Activated CD4-positive, alpha-beta memory T cell treated with anti-CD3 and anti-CD28 coated beads for 36 hours (primary cell): ENCODE results near the gene KRTAP19-6. TPM values are rescaled to one million over a fixed set of nuclear protein-coding genes. Genes with fewer than 3 reads are reported as not detected.
"Not testable (repeated sequence)": the region's sequence is repeated elsewhere in the genome, so short reads cannot be mapped to it uniquely, and the experiment has no call there.

Source experiments
- CTCF ChIA-PET: fragments of 350-600 bp; sonication (Branson Sonifier 250); formaldehyde crosslinking; loops from one replicate; lab custom pipeline; 2021; ENCODE audit warnings: antibody characterized with exemption, inconsistent platforms; lab: Charles Lee
- POLR2A ChIA-PET: fragments of 350-600 bp; sonication (Branson Sonifier 250); formaldehyde crosslinking; loops from one replicate; lab custom pipeline; 2021; ENCODE audit warnings: antibody characterized with exemption; lab: Charles Lee
- DNase-seq: peaks from one replicate; pipeline ENCODE4 v3.0.0-alpha.2; 2020
- H3K27ac Mint-ChIP-seq: one replicate; pipeline ENCODE4 v1.8.0; 2021; ENCODE audit warnings: mixed read lengths
- H3K27me3 Mint-ChIP-seq: one replicate; pipeline ENCODE4 v1.8.0; 2021; ENCODE audit warnings: mixed read lengths
- H3K36me3 Mint-ChIP-seq: one replicate; pipeline ENCODE4 v1.8.0; 2021; ENCODE audit warnings: mixed read lengths
- H3K4me1 Mint-ChIP-seq: one replicate; pipeline ENCODE4 v1.8.0; 2021; ENCODE audit warnings: low read depth, mixed read lengths
- H3K4me3 Mint-ChIP-seq: one replicate; pipeline ENCODE4 v1.8.0; 2021; ENCODE audit warnings: mild to moderate bottlenecking, mixed read lengths
- H3K9me3 Mint-ChIP-seq: one replicate; pipeline ENCODE4 v1.8.0; 2021; ENCODE audit warnings: mixed read lengths
- intact Hi-C: fragments of 100-400 bp; cut with micrococcal nuclease; formaldehyde crosslinking; loops from one replicate; pipeline ENCODE4 v1.15.1; 2023
- total RNA-seq, 2 experiments: library from RNA; stranded (reverse); gene quantifications; one replicate each; pipeline ENCODE4 v1.2.3, GENCODE V29; 2021

KRTAP19-6 gene
- total RNA-seq, 2 experiments from 2014 or later = not detected

GRCh38 chr21:30518876-30519275 lies 22.8 kb downstream of the KRTAP19-6 start:
- no peak overlapping the region for H3K27ac Mint-ChIP-seq
- no peaks in the 10 kb centered on the region for H3K27me3 Mint-ChIP-seq
- CTCF ChIA-PET = no interaction called here
- H3K36me3 Mint-ChIP-seq = no peaks in the 10 kb centered on the region
- no peak for DNase-seq
- no peak overlapping the region for H3K4me3 Mint-ChIP-seq
- H3K9me3 Mint-ChIP-seq = peaks cover 4% of the 10 kb centered on the region
- POLR2A ChIA-PET = no interaction called here
- no peaks in the 10 kb centered on the region for H3K4me1 Mint-ChIP-seq
- intact Hi-C loops = no loop called here

GRCh38 chr21:30515681-30516080 lies 26.0 kb downstream of the KRTAP19-6 start:
- no peaks in the 10 kb centered on the region for H3K9me3 Mint-ChIP-seq
- H3K27me3 Mint-ChIP-seq = no peaks in the 10 kb centered on the region
- H3K4me3 Mint-ChIP-seq = no peak overlapping the region
- H3K4me1 Mint-ChIP-seq = no peaks in the 10 kb centered on the region
- ChIA-PET CTCF (no interaction called here), POLR2A (no interaction called here)
- intact Hi-C loops = no loop called here
- no peak for DNase-seq
- no peaks in the 10 kb centered on the region for H3K36me3 Mint-ChIP-seq
- H3K27ac Mint-ChIP-seq = no peak overlapping the region

- POLR2A ChIA-PET, H3K27ac Mint-ChIP-seq: not testable (repeated sequence)
Measured at GRCh38 chr21:30505621-30506205, 36.0 kb downstream of the KRTAP19-6 start.

GRCh38 chr21:30502041-30502440 lies 39.6 kb downstream of the KRTAP19-6 start, which contains the start of gene KRTAP19-5:
Gene KRTAP19-5 (minus strand): TSS chr21:30502141. CDS start chr21:30502090, 51 bp downstream.
- no peaks in the 10 kb centered on the region for H3K9me3 Mint-ChIP-seq
- peaks cover 3% of the 10 kb centered on the region for H3K27me3 Mint-ChIP-seq
- H3K4me3 Mint-ChIP-seq = no peak within 1 kb of the TSS
- POLR2A ChIA-PET = no interaction called here
- CTCF ChIA-PET = no interaction called here
- intact Hi-C loops = no loop called here
- no peaks in the 10 kb centered on the region for H3K36me3 Mint-ChIP-seq
- DNase-seq = no peak
- H3K4me1 Mint-ChIP-seq = no peaks in the 10 kb centered on the region
- H3K27ac Mint-ChIP-seq = no peak within 1 kb of the TSS

More at GRCh38 chr21:30505621-30506205, 36.0 kb downstream of the KRTAP19-6 start:
- peak; percentile 13 for DNase-seq
- not testable (repeated sequence) for H3K4me1 Mint-ChIP-seq, H3K27me3 Mint-ChIP-seq, H3K4me3 Mint-ChIP-seq, H3K36me3 Mint-ChIP-seq, H3K9me3 Mint-ChIP-seq
- intact Hi-C loops = loop anchor here (1.0 kb wide), 2 partner anchors 229 to 581 kb away; no protein-coding TSS in a partner anchor
- CTCF ChIA-PET = interaction anchor here (0.9 to 2.0 kb wide), 8 partner anchors 12 to 582 kb away, joined by 3 to 7 read pairs (median 3); partner anchors contain the start of gene KRTAP19-3

- no peak for DNase-seq
- Mint-ChIP-seq H3K4me1 (no peaks in the 10 kb centered on the region), H3K27me3 (peaks cover 2% of the 10 kb centered on the region), H3K27ac (no peak within 1 kb of the TSS), H3K4me3 (no peak within 1 kb of the TSS), H3K9me3 (no peaks in the 10 kb centered on the region), H3K36me3 (no peaks in the 10 kb centered on the region)
- ChIA-PET POLR2A (no interaction called here), CTCF (no interaction called here)
- intact Hi-C loops = no loop called here
Measured at GRCh38 chr21:30497065-30497464, 44.6 kb downstream of the KRTAP19-6 start, which contains the start of gene KRTAP19-4. Gene KRTAP19-4 (minus strand): TSS chr21:30497165. CDS start chr21:30497110, 55 bp downstream.

- no peak for DNase-seq
- Mint-ChIP-seq H3K27me3 (no peaks in the 10 kb centered on the region), H3K4me3 (no peak within 1 kb of the TSS), H3K27ac (no peak within 1 kb of the TSS), H3K9me3 (peaks cover 2% of the 10 kb centered on the region), H3K4me1 (no peaks in the 10 kb centered on the region), H3K36me3 (no peaks in the 10 kb centered on the region)
- CTCF ChIA-PET = interaction anchor here (1.1 kb wide), 1 partner anchor 13 kb away, joined by 3 read pairs; no protein-coding TSS in a partner anchor
- intact Hi-C loops = no loop called here
- POLR2A ChIA-PET = no interaction called here
Measured at GRCh38 chr21:30491963-30492428, 49.7 kb downstream of the KRTAP19-6 start, which contains the start of gene KRTAP19-3. Gene KRTAP19-3 (minus strand): TSS chr21:30492013. CDS start chr21:30491957, 56 bp downstream.

Other genes starting within 250 kb of the KRTAP19-6 start
- not detected for gene KRTAP26-1, start 221.5 kb downstream of the KRTAP19-6 start, total RNA-seq
- gene KRTAP27-1, start 204.2 kb downstream of the KRTAP19-6 start, total RNA-seq = not detected
- gene KRTAP23-1, start 193.3 kb downstream of the KRTAP19-6 start, total RNA-seq = not detected
- gene KRTAP13-2, start 169.6 kb downstream of the KRTAP19-6 start, total RNA-seq = not detected
- not detected for gene KRTAP13-1, start 145.8 kb downstream of the KRTAP19-6 start, total RNA-seq
- not detected for gene KRTAP13-3, start 115.9 kb downstream of the KRTAP19-6 start, total RNA-seq
- gene KRTAP13-4, start 111.6 kb downstream of the KRTAP19-6 start, total RNA-seq = not detected
- gene KRTAP15-1, start 101.6 kb downstream of the KRTAP19-6 start, total RNA-seq = not detected
- gene KRTAP19-1, start 61.5 kb downstream of the KRTAP19-6 start, total RNA-seq = not detected
- not detected for gene KRTAP19-2, start 54.4 kb downstream of the KRTAP19-6 start, total RNA-seq
- gene KRTAP19-3, start 49.9 kb downstream of the KRTAP19-6 start, total RNA-seq = not detected
- gene KRTAP19-4, start 44.7 kb downstream of the KRTAP19-6 start, total RNA-seq = not detected
- not detected for gene KRTAP19-5, start 39.7 kb downstream of the KRTAP19-6 start, total RNA-seq
- not detected for gene KRTAP19-7, start 19.4 kb upstream of the KRTAP19-6 start, total RNA-seq
- not detected for gene KRTAP22-2, start 48.5 kb upstream of the KRTAP19-6 start, total RNA-seq
- gene KRTAP6-3, start 50.6 kb upstream of the KRTAP19-6 start, total RNA-seq = not detected
- not detected for gene KRTAP6-2, start 57.0 kb upstream of the KRTAP19-6 start, total RNA-seq
- gene KRTAP22-1, start 59.2 kb upstream of the KRTAP19-6 start, total RNA-seq = not detected
- gene KRTAP6-1, start 72.1 kb upstream of the KRTAP19-6 start, total RNA-seq = not detected
- gene KRTAP20-1, start 74.6 kb upstream of the KRTAP19-6 start, total RNA-seq = not detected
- gene KRTAP20-4, start 78.8 kb upstream of the KRTAP19-6 start, total RNA-seq = not detected
- gene KRTAP20-2, start 93.3 kb upstream of the KRTAP19-6 start, total RNA-seq = not detected
- not detected for gene KRTAP20-3, start 101.0 kb upstream of the KRTAP19-6 start, total RNA-seq
- not detected for gene KRTAP21-3, start 176.9 kb upstream of the KRTAP19-6 start, total RNA-seq
- gene KRTAP21-2, start 205.4 kb upstream of the KRTAP19-6 start, total RNA-seq = not detected
- not detected for gene KRTAP21-1, start 213.6 kb upstream of the KRTAP19-6 start, total RNA-seq